T-helper 2 cell (primary cell): Measurements from ENCODE around the gene SPATC1L.
"Not testable (repeated sequence)": the region's sequence is repeated elsewhere in the genome, so short reads cannot be mapped to it uniquely, and the experiment has no call there.

Experiments used
- DNase-seq, 5 experiments: peaks; one replicate each; pipeline versions ENCODE4 v3.0.0 to v3.0.0-alpha.2; 2012 to 2022

The SPATC1L gene

GRCh38 chr21:46199436-46200373, 15.4 kb upstream of the SPATC1L start:
- DNase-seq: no peak

DNA sequence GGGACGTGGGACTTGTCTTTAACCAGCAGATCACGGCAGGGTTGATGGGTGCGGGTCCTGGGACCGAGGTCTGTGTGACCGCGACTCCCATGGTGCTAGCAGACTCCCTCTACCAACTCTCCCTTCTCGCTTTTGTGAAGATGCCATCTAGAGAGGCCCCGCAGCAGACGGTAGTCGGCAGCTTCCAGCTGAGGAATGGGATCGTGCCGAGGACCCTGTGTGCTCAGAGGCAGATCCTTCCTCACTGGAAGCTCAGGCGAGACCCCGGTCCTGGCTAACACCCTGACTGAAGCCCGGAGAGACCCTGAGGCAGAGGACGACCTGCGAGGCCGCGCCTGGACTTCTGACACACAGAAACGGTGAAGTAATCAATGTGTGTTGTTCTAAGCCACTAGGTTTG, 12.5 kb upstream of the SPATC1L start:
- DNase-seq: no peak

GRCh38 chr21:46195595-46196195, 11.4 kb upstream of the SPATC1L start:
- DNase-seq: no peak

DNA sequence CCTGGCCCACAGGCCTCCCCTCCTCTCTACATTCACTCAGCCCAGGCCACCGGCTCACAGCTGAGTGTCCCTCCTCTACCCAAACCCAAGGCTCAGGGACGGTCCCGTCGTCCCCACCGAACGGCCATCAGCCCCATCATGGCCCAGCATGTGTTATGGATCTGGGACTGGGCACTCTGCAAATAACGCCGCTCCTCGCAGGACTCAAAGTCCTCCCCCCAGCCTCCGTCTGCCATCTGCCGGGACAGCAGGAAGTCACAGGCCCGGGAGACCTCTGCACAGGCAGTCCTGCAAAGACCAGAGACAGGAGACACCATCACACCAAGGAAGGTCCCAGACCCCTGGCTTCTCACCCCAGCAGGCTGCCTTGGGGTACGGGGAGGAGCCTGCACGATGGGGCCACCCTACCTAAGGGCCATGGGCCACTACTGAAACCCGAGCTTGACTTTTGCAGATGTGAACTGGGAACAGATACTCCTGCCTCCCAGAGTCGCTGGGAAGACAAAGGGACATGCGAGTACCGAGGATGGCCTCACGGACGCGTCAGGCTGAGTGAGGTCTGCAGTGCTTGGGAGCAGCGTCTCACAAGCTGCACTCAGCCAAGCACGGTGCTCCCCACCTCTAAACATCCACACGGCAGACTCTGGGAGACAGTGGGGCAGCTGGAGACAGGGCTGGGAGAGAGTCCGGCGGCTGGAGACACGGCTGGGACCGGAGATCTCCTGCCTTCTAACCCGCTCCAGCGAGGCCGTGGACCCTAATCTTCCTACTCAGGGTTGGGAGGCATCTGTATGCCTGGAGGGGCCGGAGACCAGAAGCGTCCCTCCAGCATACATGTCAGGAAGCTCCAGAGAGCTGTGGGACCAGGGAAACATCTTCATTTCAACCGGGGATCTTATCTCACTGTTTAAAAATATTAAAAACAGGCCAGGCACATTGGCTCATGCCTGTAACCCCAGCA, 10.4 kb upstream of the SPATC1L start:
- no peak for DNase-seq

- no peak for DNase-seq
Measured at GRCh38 chr21:46193829-46194373, 9.6 kb upstream of the SPATC1L start.

DNA sequence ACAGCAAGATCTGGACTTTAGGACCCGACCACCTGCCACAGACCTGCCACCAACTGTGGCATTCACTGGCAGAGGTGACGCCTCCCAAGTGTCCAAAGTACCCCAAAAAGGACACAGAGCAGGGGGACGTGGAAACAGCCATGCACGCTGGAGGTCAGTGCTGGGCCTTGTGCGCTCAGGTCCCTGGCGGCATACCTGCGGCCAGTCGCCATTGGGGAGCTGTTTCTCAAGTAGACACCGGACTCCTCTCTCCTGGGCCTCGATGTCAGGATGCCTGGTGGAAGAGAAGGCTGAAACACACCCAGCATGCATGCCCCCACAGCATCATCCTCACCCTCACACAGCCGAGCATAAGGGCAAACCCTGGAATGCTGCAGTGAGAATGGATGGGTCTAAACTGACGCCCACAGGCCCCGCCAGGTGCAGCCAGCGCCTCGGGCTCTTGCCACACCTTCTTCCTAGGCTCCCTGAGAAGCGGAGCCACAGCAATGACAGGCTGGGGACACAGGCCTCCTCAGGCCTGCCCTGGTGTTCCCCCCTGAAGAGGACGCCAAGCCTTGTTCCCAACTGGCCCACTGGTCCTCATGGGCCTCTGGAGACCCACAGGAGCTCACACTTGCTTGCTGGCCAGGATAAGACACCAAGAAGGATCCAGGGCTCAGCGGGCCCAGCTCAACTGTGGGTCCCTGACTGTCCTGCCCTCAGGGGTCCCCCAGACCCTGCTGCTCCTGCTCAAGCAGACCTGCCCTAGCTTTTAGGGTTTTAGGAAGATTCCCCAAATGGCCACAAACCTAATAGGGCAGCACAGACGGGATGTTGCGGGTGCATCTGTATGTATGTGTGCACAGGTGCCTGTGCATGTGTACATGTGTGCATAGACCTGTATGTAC, 7.7 kb upstream of the SPATC1L start:
- DNase-seq: no peak

DNA sequence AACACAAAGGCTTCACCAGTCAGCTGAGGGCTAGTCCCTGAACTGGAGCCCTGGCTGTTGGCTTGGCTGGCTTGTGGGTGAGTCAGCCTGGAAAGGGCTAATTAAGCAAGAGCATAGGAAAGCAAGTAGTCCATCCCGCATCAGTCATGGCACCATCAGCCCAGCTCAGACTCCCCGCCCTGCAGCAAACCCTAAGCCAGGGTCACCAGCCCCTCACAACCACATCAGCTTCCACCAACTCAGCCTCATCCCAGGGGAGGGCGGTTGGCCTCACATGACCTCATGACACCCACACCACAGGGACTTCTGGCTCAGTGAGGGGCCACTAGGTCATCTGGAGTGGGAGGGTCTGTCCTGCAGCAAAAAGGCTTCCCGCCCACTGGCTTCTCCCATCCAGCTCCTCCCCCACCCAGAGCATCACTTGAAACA, 7.0 kb upstream of the SPATC1L start:
- no peak for DNase-seq

DNA sequence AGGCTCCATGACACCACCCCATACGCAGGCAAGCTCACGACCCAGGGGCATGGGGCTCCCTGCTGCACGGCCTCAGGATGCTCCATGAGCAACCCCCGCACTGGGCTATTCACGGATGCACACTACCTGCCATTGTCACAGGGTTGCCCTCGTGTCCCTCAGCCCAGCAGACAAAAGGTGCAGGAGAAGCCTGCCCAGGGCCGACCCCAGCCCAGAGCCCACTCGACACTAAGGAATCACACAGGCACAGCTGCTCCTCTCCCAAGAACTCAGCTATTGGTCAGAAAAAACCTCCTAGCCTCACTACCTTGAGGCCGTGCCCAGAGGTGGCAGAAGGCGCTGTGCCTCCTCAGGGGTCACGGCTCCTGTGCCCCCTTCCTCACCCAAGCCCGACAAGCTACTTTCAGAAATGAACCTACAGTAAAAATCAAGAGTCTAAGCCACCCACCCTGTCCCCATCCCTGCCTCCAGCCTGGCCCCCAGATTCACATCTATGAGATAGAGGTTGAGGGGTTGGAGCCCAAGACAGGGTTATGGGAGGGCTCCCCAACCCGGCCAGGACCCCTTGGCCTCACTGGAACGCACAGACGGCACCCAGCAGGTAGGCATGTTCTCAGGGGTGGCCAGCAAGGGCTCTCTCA, 6.4 kb upstream of the SPATC1L start:
- DNase-seq: no peak

- no peak for DNase-seq
Measured at GRCh38 chr21:46189959-46190490, 5.8 kb upstream of the SPATC1L start.

- DNase-seq: no peak
Measured at GRCh38 chr21:46189213-46189958, 5.1 kb upstream of the SPATC1L start.

GRCh38 chr21:46188226-46189212, 4.3 kb upstream of the SPATC1L start:
- no peak for DNase-seq

- no peak for DNase-seq
Measured at GRCh38 chr21:46187814-46188213, 3.6 kb upstream of the SPATC1L start.

DNA sequence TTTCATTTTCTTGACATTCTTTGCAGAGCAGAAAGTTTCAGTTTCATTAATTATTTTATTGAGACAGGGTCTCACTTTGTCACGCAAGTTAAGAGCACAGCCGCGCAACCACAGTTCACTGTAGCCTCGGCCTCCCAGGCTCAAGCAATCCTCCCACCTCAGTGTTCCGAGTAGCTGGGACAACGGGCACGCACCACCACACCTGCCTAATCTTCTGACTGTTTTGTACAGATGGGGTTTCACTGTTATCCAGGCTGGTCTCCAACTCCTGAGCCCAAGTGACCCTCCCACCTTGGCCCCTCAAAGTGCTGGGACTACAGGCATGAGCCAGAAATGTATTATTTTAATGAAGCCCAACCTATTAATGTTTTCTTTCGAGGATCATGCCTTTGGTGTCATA, 3.0 kb upstream of the SPATC1L start:
- DNase-seq: no peak

GRCh38 chr21:46185716-46186115, 1.5 kb upstream of the SPATC1L start:
- DNase-seq: no peak

DNA sequence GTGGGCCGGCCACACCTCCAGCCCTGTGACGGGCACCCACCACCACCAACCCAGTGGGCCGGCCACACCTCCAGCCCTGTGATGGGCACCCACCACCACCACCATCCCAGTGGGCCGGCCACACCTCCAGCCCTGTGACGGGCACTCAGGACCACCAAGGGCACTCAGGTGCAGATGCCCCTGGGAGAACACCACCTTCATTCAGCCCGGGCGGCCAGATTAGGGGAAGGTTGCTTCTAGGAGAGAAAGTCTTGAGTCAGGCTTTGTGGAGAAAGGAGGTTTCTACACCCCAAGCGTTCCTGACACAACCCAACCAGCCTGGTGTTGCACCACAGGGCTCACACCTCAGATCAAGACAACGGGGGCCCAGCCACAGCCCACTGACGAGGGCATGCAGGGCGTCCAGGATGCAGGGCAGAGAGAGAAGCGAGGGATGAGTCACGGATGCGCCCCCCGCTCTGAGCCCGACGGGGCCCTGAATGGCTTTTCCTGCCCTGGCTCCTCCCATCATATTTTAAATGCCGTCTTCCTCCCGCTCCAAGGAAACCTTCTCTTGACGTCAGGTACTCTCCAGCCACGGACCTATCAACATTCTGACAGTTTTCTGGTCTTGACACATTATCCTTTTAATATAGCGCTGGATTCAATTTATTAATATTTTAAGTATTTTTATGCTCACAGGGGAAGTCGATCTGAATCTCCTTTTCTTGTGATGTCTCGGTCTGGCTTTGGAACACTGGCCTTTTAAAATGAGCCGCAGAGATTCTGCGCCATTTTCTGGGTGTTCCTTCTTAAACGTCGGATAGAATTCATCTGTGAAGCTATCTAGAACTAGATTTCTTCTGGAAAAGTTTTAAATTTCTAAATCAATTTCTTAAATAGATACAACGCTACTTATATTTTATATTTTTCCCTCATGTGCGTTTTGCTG, 631 bp upstream of the SPATC1L start:
- DNase-seq: peak in 4 of 5 experiments; percentile 32 to 85 (median 72)

- DNase-seq: not testable (repeated sequence)
Measured at GRCh38 chr21:46183337-46183909, 836 bp downstream of the SPATC1L start.
